Keratinocyte (primary cell): ENCODE data around the gene EXOC4.

Experiments
- EZH2 ChIP-seq: IDR thresholded peaks from one replicate; pipeline ENCODE4 v1.6.1; 2012; ENCODE audit warnings: inconsistent platforms, mild to moderate bottlenecking, low read length, moderate library complexity
- TF ChIP-seq, protein P1 (sequence below), 3 experiments: IDR thresholded peaks in 1 of 3; conservative IDR thresholded peaks in 1 of 3; optimal IDR thresholded peaks in 1 of 3; 2 replicates in 2 of 3; 3 replicates in 1 of 3; pipeline versions ENCODE3 to v1.5.1; 2011; ENCODE audit warnings: low read length in 3 of 3, mild to moderate bottlenecking in 3 of 3, moderate library complexity in 2 of 3, control low read depth in 1 of 3, inconsistent platforms in 1 of 3; ENCODE audit not compliant: insufficient read depth in 2 of 3; ENCODE audit errors: extremely low read depth in 1 of 3

DNA sequence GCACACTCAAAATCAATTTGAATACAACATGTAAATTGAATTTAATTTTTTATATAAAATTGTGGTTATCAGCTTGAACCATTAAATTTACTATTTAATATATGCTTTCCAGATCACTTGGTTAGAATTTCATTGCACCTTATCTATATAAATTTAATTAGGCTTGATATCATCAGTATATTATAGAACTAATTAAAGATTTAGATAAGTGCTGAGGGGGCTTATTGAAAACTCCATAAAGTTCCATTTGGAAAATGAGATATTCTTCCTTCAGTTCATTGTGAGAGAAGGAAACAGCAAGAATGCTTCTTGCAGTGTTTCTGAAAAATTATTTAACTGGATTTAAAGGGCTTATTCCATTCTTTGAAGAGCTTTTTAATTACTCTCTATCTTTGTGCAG is 788.6 kb downstream of the EXOC4 start:
- TF ChIP-seq, protein P1, sequence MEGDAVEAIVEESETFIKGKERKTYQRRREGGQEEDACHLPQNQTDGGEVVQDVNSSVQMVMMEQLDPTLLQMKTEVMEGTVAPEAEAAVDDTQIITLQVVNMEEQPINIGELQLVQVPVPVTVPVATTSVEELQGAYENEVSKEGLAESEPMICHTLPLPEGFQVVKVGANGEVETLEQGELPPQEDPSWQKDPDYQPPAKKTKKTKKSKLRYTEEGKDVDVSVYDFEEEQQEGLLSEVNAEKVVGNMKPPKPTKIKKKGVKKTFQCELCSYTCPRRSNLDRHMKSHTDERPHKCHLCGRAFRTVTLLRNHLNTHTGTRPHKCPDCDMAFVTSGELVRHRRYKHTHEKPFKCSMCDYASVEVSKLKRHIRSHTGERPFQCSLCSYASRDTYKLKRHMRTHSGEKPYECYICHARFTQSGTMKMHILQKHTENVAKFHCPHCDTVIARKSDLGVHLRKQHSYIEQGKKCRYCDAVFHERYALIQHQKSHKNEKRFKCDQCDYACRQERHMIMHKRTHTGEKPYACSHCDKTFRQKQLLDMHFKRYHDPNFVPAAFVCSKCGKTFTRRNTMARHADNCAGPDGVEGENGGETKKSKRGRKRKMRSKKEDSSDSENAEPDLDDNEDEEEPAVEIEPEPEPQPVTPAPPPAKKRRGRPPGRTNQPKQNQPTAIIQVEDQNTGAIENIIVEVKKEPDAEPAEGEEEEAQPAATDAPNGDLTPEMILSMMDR (optimal IDR thresholded peaks at IDR 0.05 in 1 of 3, IDR thresholded peaks at IDR 0.05 in 1 of 3, conservative IDR thresholded peaks at IDR 0.05 in 1 of 3; ENCODE audit: extremely low read depth in 1 of 3, insufficient read depth in 2 of 3, low read length in 3 of 3), result no peak
- no peak for TF ChIP-seq EZH2
